HG03571 (cell line): ENCODE data around the gene USP7.
"Not testable (repeated sequence)": the region's sequence is repeated elsewhere in the genome, so short reads cannot be mapped to it uniquely, and the experiment has no call there.

Source experiments
- ATAC-seq: cut with Tn5 transposase; IDR thresholded peaks from one replicate; pipeline ENCODE4 v1.9.1; 2021; ENCODE audit not compliant: unreplicated experiment

Gene USP7

GRCh38 chr16:8963821-8964441 is at the start of gene USP7:
TSS of gene USP7 (minus strand) at chr16:8963906. CDS start at chr16:8963285, 621 bp downstream.
- peak; percentile 86 for ATAC-seq

DNA sequence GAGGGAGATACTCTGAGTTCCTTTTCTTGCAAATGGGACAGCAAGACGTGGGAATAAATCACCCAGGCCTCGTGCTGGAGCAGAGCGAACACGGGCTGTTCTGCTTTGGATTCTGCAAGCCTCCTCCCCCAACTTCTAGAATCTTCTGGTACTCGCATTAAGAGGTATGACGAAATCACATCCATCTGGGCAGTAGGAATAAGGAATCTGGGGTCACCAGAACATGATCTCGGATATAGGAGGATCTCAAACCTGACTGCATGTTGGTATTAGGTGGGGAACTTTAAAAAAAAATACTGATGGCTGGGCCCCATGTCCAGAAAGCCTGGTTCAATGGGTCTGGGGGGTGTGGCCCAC is 49.8 kb upstream of the USP7 start:
- ATAC-seq = no peak

GRCh38 chr16:9012848-9013507 is 49.3 kb upstream of the USP7 start:
- no peak for ATAC-seq

GRCh38 chr16:9012330-9012729 is 48.6 kb upstream of the USP7 start:
- no peak for ATAC-seq

DNA sequence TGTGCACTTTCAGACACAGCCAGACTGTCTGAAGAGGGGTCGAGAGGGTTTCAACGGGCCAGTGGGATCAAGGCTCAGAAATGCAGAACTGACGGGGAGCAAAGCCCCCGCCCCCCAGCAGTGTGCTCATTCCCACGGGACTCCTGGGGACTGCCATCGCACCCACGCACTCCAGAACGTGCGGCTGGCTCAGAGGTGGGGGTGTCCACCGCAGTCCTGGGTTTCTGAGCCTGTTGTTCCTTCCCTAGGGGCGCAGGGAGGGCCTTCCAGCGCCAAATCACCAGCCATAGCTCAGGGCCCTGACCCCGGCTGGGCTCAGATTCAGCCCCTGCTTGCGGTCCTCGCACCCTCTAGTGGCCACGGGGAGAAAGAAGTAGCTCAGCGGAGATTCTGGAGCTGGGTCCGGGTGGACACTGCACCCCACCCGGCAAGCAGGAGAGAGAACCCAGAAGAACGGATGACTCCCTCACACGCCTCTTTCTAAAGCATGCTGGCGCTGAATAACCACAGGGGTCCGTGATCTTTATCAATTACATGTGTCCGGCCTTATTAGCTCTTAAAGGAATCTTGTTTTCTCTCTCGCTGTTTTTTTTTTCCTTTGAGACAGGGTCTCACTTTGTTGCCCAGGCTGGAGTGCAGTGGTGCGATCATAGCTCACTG is 45.0 kb upstream of the USP7 start:
- peak; percentile 85 for ATAC-seq

- ATAC-seq = no peak
Measured at GRCh38 chr16:9007177-9007794, 43.6 kb upstream of the USP7 start.

DNA sequence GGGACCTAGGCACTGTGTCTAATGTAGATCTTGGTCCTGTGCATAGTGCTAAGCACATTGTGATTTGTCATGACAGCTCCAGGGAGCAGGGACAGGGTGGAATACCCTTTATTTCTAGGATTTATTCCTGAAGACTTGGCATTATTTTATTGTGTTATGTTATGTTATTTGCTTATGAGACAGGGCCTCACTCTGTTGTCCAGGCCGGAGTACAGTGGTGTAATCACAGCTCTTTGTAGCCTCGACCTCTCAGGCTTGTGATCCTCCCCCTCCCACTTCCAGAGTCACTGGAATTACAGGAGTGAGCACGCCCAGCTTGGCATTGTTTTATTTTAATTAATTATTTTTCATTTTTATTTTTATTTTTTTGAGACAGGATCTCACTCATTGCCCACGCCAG is 40.5 kb upstream of the USP7 start:
- ATAC-seq = no peak

GRCh38 chr16:9003763-9004162 is 40.1 kb upstream of the USP7 start:
- ATAC-seq = no peak

GRCh38 chr16:9003322-9003721 is 39.6 kb upstream of the USP7 start:
- ATAC-seq = no peak

DNA sequence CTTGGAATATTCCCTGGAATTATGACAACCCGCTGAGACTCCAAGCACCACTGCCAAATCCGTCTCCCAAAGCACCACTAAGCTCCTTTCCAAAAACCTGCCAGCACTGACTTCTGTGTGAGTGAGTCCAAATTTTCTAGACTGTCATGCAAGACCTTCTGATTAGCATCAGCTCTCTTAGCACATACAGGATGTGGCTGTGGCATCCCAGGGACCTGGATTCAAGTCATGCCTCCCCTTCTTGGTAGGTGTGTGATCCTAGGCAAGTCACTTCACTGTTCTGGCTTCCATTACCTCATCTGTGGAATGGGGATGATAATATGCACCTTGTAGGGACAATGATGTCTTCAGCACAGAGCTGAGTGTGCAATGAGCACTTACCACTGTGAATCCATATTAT is 38.3 kb upstream of the USP7 start:
- no peak for ATAC-seq

- ATAC-seq = no peak
Measured at GRCh38 chr16:9000664-9001063, 37.0 kb upstream of the USP7 start.

DNA sequence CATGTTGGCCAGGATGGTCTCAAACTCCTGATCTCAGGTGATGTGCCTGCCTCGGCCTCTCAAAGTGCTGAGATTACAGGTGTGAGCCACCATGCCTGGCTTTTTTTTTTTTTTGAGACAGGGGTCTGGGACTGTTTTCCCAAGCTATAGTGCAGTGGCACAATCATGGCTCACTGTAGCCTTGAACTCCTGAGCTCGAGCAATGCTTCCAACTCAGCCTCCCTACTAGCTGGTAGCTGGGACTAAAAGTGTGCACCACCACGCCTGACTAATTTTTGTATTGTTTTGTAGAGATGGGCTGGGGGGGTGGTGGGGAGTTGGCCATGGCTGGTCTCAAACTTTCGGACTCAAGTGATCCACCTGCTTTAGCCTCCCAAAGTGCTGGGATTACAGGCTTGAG is 36.1 kb upstream of the USP7 start:
- ATAC-seq = no peak

- ATAC-seq = no peak
Measured at GRCh38 chr16:8998108-8998507, 34.4 kb upstream of the USP7 start.

DNA sequence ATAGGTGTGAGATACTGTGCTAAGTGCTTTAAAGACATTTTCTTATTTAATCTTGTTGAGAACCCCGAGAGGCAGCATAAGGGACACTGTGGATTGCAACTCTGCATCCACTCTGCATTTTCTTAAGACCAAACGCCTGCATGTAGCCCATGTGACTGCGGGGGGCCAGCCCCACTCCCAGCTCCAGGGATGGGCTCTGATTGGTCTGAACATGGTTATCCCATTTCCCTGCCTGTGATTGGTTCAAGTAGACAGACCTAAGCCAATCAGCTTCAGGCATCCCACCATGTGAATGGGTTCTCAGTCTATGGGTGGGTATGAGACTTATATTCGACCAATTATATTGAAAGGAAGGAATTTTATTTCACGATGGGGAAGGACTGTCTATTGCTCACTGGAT is 33.2 kb upstream of the USP7 start:
- no peak for ATAC-seq

DNA sequence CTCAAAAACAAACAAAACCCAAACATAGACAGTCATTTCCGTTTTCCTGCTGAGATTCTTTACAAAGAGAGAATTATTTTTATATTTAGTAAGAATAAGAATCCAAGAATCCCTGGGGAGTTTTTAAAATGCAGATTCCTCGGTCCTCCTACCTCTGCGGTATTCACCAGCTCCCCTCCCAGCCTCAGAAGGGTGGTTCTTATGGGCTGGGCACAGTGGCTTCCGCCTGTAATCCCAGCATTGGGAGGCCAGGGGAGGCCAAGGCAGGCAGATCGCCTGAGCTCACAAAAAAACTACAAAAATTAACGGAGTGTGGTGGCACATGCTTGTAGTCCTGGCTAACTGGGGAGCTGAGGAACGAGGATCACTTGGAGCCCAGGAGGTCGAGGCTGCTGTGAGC is 26.7 kb upstream of the USP7 start:
- ATAC-seq = no peak

DNA sequence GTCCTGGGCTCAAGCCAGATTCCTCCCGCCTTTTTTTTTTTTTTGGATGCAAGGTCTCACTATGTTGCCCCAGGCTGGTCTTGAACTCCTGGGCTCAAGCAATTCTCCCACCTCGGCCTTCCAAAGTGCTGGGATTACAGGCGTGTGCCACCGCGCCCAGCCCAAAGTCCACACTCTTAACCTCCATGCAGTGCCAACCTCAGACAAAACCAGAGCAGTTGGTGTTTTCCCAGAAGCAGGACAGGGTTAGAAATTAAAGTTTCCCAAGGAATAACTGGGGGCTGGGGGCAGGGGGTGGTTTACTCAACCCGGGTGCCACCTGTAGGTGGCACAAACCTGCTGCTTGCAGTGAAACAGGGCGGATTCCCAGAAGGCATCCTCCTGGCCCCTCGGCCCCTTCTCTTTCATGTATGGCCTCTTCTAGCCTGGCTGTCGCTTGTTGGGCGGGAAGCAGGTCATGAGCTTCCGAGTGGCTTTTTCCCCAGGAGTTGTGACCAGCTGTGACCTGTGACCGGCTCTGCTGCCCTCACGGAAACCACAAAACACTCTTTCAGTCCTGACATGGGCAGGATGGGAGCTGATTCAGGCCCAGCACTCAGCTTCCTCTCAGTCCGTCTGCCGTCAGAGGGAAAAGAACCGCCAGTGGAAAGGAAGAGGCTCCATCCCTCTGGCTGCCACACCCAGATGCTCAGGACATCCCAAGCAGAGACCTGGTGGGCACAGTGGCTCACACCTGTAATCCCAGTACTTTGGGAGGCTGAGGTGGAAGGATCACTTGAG is 25.6 kb upstream of the USP7 start:
- no peak for ATAC-seq

GRCh38 chr16:8986818-8987191 is 23.1 kb upstream of the USP7 start:
- ATAC-seq = no peak

DNA sequence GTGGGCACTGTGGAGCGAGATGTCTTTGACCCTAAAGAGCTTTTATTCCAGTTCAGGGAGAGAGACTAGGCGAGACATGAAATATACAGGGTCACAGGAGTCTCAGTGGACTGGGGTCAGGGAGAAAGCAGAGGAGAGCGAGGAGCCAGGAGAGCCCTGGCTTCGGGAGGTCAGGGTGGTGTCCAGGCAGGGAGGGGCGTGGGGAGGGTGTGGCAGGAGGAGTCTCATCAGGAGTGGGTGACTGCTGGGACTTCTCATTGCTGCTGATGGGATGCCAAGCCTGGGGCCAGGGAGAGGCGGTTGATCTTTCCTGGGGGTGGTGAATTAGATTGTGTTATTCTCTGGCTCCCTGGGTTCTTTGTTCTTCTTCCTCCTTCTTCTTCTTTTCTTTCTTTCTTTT is 22.4 kb upstream of the USP7 start:
- ATAC-seq = no peak

GRCh38 chr16:8982816-8983215 is 19.1 kb upstream of the USP7 start:
- no peak for ATAC-seq

- not testable (repeated sequence) for ATAC-seq
Measured at GRCh38 chr16:8981901-8982300, 18.2 kb upstream of the USP7 start.

- ATAC-seq = not testable (repeated sequence)
Measured at GRCh38 chr16:8976189-8976588, 12.5 kb upstream of the USP7 start.
